PC-3 (cell line): Measurements from ENCODE around the gene PRPF19. TPM values are rescaled to one million over a fixed set of nuclear protein-coding genes. Genes with fewer than 3 reads are reported as not detected.

Experiments used
- ATAC-seq: fragments of 200-7000 bp; cut with Tn5 transposase; 2 replicates; pipeline ENCODE4 v1.9.1; 2020; ENCODE audit warnings: mild to moderate bottlenecking, moderate library complexity
- BruUV-seq: library from RNA; stranded (reverse); fragments of 400-500 nt; replicated peaks from 2 replicates; lab custom pipeline; 2021; lab: Mats Ljungman, UMichigan
- CTCF ChIA-PET: fragments of 300-600 bp; sonication (Branson Sonifier 250); formaldehyde crosslinking; loops from one replicate; lab custom pipeline; 2022; ENCODE audit warnings: antibody characterized with exemption; lab: Charles Lee
- POLR2A ChIA-PET: fragments of 300-600 bp; sonication (Branson Sonifier 250); formaldehyde crosslinking; loops from one replicate; lab custom pipeline; 2022; ENCODE audit warnings: antibody characterized with exemption; ENCODE audit not compliant: unreplicated experiment; lab: Charles Lee
- DNase-seq: peaks from one replicate; pipeline ENCODE4 v3.0.0-alpha.2; 2015
- H2AFZ ChIP-seq: fragments of 300-600 bp; sonication (generic); 2 replicates; pipeline ENCODE4 v1.6.0; 2016; ENCODE audit warnings: antibody characterized with exemption, low read length
- H3F3A ChIP-seq: fragments of 300-600 bp; sonication (generic); one replicate; pipeline ENCODE4 v1.6.0; 2017; ENCODE audit warnings: antibody characterized with exemption, low read length, control low read depth, mild to moderate bottlenecking; ENCODE audit not compliant: unreplicated experiment
- H3K27ac ChIP-seq: fragments of 300-600 bp; sonication (generic); 2 replicates; pipeline ENCODE4 v1.5.1; 2016; ENCODE audit warnings: mild to moderate bottlenecking, low read length
- H3K27me3 ChIP-seq: fragments of 300-600 bp; sonication (generic); 2 replicates; pipeline ENCODE4 v1.6.1; 2016; ENCODE audit warnings: low read length, mixed read lengths
- H3K36me3 ChIP-seq: fragments of 300-600 bp; sonication (generic); 2 replicates; pipeline ENCODE4 v1.6.1; 2016; ENCODE audit warnings: low read depth, mixed run types, low read length, mixed read lengths
- H3K4me1 ChIP-seq: fragments of 300-600 bp; sonication (generic); 2 replicates; pipeline ENCODE4 v1.5.1; 2016; ENCODE audit warnings: low read length; ENCODE audit not compliant: insufficient read depth
- H3K4me2 ChIP-seq: fragments of 300-600 bp; sonication (generic); 2 replicates; pipeline ENCODE4 v1.6.0; 2016; ENCODE audit warnings: low read length
- H3K4me3 ChIP-seq: fragments of 300-600 bp; sonication (generic); 2 replicates; pipeline ENCODE4 v1.5.1; 2016; ENCODE audit warnings: mild to moderate bottlenecking, low read length, mixed read lengths
- H3K79me2 ChIP-seq: fragments of 300-600 bp; sonication (generic); 2 replicates; pipeline ENCODE4 v1.6.1; 2017; ENCODE audit warnings: low read length, mixed read lengths
- H3K9ac ChIP-seq: fragments of 300-600 bp; sonication (generic); 2 replicates; pipeline ENCODE4 v1.6.0; 2016; ENCODE audit warnings: mild to moderate bottlenecking, low read length
- H3K9me2 ChIP-seq: fragments of 300-600 bp; sonication (generic); replicated peaks from 2 replicates; pipeline ENCODE4 v1.6.1; 2016; ENCODE audit warnings: mixed run types, low read length, mixed read lengths
- H3K9me3 ChIP-seq: fragments of 300-600 bp; sonication (generic); 2 replicates; pipeline ENCODE4 v1.6.1; 2016; ENCODE audit warnings: low read length, mixed read lengths
- H4K20me1 ChIP-seq: fragments of 300-600 bp; sonication (generic); 2 replicates; pipeline ENCODE4 v1.6.1; 2016; ENCODE audit warnings: low read length, mixed read lengths
- CTCF ChIP-seq: fragments of 300-600 bp; sonication (generic); conservative IDR thresholded peaks from 2 replicates; pipeline ENCODE4 v1.5.1; 2017; ENCODE audit warnings: antibody characterized with exemption, low read depth, mild to moderate bottlenecking, low read length
- EZH2 ChIP-seq: fragments of 300-600 bp; sonication (generic); IDR thresholded peaks from one replicate; pipeline ENCODE4 v1.6.1; 2017; ENCODE audit warnings: antibody characterized with exemption, mild to moderate bottlenecking, low read length; ENCODE audit not compliant: unreplicated experiment
- EZH2phosphoT487 ChIP-seq: fragments of 300-600 bp; sonication (generic); IDR thresholded peaks from 2 replicates; pipeline ENCODE4 v1.6.1; 2018; ENCODE audit warnings: mild to moderate bottlenecking, antibody characterized with exemption, low read length, borderline replicate concordance
- intact Hi-C: fragments of 100-400 bp; cut with micrococcal nuclease; formaldehyde crosslinking; loops from 2 replicates; pipeline ENCODE4 v1.9.0; 2023
- total RNA-seq: library from RNA; depleted of rRNA; stranded (reverse); fragments of >200 nt; gene quantifications from 2 replicates; pipeline ENCODE4 v1.2.3, GENCODE V29; 2014

The PRPF19 gene
- total RNA-seq, 1 experiment from 2014 or later = 165 TPM

DNA sequence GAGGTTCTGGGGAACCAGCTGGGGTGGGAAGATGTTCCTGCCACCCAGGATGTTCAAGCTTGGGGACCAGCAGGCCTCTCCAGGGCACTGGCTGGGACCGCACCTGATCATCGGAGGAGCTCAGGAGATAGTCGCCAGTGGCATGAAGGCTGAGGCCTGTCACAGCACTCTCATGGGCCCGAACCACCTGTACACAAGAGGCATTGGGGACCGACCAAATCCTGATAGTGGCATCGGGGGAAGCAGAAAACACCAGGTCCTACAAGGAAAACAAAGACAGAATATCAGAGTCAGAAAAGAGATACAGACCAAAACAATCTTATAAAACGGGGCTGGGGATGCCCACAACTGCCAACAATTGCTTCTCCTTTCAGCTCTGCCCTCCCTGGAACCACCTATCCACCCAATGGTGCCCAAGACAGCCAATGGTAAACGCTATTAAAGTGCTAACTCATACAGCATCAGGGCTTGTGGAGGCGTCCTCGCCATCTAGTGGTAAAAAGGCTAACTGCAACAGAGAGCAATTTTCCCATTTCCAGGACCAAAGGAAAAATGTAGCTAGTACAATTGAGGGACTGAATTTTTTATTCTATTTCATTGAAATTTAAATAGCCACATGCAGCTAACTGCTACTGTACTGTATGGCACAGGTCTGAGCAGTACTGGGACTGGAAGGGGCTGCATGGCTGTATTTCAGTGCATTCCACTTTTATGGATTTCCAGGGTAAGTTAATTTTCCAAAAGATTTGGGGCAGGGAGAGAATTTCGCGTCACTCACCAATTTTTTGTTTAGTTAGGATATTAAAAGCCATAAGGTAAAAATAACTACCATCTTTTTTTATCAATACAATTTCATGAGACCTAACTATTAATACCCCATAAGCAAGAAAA lies 7.1 kb downstream of the PRPF19 start:
- H3K36me3 ChIP-seq = peaks cover 97% of the 10 kb centered on the region
- peak; percentile 89 for DNase-seq
- intact Hi-C loops = loop anchor here (1.0 kb wide), 2 partner anchors 68 to 124 kb away; no protein-coding TSS in a partner anchor

DNA sequence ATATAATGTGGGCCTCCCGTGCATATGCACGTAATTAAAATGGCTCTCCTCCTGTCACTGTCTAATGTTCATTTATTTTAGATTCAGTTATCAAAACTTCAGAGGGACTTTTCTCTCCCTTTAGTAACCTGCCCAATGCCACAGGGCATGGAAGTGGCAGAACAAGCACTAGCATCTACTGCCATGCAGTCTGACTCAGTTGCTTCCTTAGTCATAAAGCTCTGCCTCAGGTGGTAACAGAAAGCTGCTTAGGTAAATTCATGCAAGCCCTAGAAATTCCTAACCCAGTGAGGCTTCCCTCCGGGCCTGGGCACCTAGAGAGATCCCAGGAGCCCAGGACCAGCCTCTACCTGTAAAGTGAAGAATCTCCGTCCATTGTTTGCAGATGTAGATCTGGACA lies 8.9 kb downstream of the PRPF19 start:
- TF ChIP-seq CTCF (no peak), EZH2 (no peak), EZH2phosphoT487 (no peak)
- Histone ChIP-seq H3F3A (peaks cover 8% of the 10 kb centered on the region), H3K9me3 (no peaks in the 10 kb centered on the region), H3K4me2 (no peak overlapping the region), H3K4me1 (no peaks in the 10 kb centered on the region), H3K27ac (no peak overlapping the region), H3K9ac (no peak overlapping the region), H3K79me2 (peaks cover 5% of the 10 kb centered on the region), H3K9me2 (no peaks in the 10 kb centered on the region), H3K4me3 (no peak overlapping the region), H4K20me1 (peaks cover 9% of the 10 kb centered on the region; the same call in 1 of the 2 replicates), H2AFZ (no peak overlapping the region), H3K36me3 (peaks cover 87% of the 10 kb centered on the region), H3K27me3 (no peaks in the 10 kb centered on the region)
- intact Hi-C loops = no loop called here
- DNase-seq = no peak
- ChIA-PET POLR2A (no interaction called here), CTCF (no interaction called here)
- ATAC-seq = no peak
- TSS peak; percentile 0 for BruUV-seq

More for the DNA sequence above, 7.1 kb downstream of the PRPF19 start:
- no peak for TF ChIP-seq EZH2phosphoT487
- no peak for TF ChIP-seq EZH2
- TF ChIP-seq CTCF = peak; percentile 97
- ChIA-PET CTCF (interaction anchor here (0.5 to 1.6 kb wide), 11 partner anchors 11 to 283 kb away, joined by 3 to 29 read pairs (median 4); partner anchors contain the start of gene TMEM109), POLR2A (interaction anchor here (0.7 kb wide), 1 partner anchor 623 kb away, joined by 3 read pairs; no protein-coding TSS in a partner anchor)
- no peaks in the 10 kb centered on the region for H3K9me3 ChIP-seq
- H2AFZ ChIP-seq = no peak overlapping the region
- no peaks in the 10 kb centered on the region for H3K9me2 ChIP-seq
- peak; percentile 96 for ATAC-seq
- no peak overlapping the region for H3K4me3 ChIP-seq
- H4K20me1 ChIP-seq = peaks cover 27% of the 10 kb centered on the region
- H3K27ac ChIP-seq = no peak overlapping the region
- H3K9ac ChIP-seq = no peak overlapping the region
- H3K27me3 ChIP-seq = no peaks in the 10 kb centered on the region
- H3K4me2 ChIP-seq = no peak overlapping the region
- H3K79me2 ChIP-seq = peaks cover 23% of the 10 kb centered on the region
- peaks cover 5% of the 10 kb centered on the region for H3K4me1 ChIP-seq
- no TSS peak for BruUV-seq
- peaks cover 8% of the 10 kb centered on the region for H3F3A ChIP-seq

DNA sequence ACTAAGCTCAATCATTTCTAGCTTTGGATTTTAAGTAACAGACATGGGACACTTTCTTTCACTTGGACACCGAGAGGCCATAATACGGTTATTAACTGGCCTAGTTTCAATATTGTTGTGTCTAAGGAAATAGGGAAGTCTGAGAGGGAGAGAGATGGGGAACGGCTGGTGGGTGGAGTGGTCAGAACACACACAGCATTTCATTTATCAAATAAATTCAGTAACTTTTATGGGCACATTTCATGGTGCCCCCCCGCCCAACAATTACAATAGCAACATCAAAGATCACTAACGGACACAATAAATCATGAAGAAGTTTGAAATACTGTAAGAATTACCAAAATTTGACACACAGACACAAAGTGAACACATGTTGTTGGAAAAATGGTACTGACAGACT lies 10.7 kb downstream of the PRPF19 start:
- DNase-seq (no peak), ATAC-seq (no peak)
- peaks cover 76% of the 10 kb centered on the region for H3K36me3 ChIP-seq
- H3K4me2 ChIP-seq = no peak overlapping the region
- H2AFZ ChIP-seq = no peak overlapping the region
- no peaks in the 10 kb centered on the region for H3K79me2 ChIP-seq
- no TSS peak for BruUV-seq
- no peaks in the 10 kb centered on the region for H3K9me3 ChIP-seq
- no peaks in the 10 kb centered on the region for H3K4me1 ChIP-seq
- TF ChIP-seq CTCF = no peak
- TF ChIP-seq EZH2phosphoT487 = no peak
- no peak for TF ChIP-seq EZH2
- ChIA-PET POLR2A (interaction anchor here (0.6 kb wide), 1 partner anchor 272 kb away, joined by 3 read pairs; no protein-coding TSS in a partner anchor), CTCF (no interaction called here)
- peaks cover 8% of the 10 kb centered on the region for H3F3A ChIP-seq
- no peak overlapping the region for H3K4me3 ChIP-seq
- no peaks in the 10 kb centered on the region for H3K27me3 ChIP-seq
- H4K20me1 ChIP-seq = 0 out of 2 replicates have a peak, but pooled peaks cover 7% of the 10 kb centered on the region
- no peak overlapping the region for H3K27ac ChIP-seq
- H3K9ac ChIP-seq = no peak overlapping the region
- intact Hi-C loops = no loop called here
- H3K9me2 ChIP-seq = no peaks in the 10 kb centered on the region
